ENCODE data around the gene EEF2K. TPM values are rescaled to one million over a fixed set of nuclear protein-coding genes. Genes with fewer than 3 reads are reported as not detected.

EEF2K gene
- total RNA-seq, 2 experiments from 2014 or later = 23.9 to 28.3 TPM

GRCh38 chr16:22337045-22337444 lies 131.0 kb downstream of the EEF2K start:
- ChIA-PET POLR2A (no interaction called here), CTCF (interaction anchor here (1.2 to 1.4 kb wide), 3 partner anchors 17 to 21 kb away, joined by 3 to 5 read pairs (median 4); no protein-coding TSS in a partner anchor)
- DNase-seq (no peak), ATAC-seq (no peak)
- Mint-ChIP-seq H3K27ac (no peak overlapping the region), H3K4me3 (no peak overlapping the region), H3K9me3 (ENCODE audit: low read depth) (peaks cover 34% of the 10 kb centered on the region), H3K36me3 (ENCODE audit: low read depth) (peaks cover 81% of the 10 kb centered on the region), H3K4me1 (peaks cover 20% of the 10 kb centered on the region), H3K27me3 (no peaks in the 10 kb centered on the region)
- intact Hi-C loops (cut with DNase I, micrococcal nuclease) = loop anchor here in 1 of 2 experiments (5.0 kb wide), 1 partner anchor 35 kb away; the partner anchor contains the start of gene CDR2

GRCh38 chr16:22337849-22338635 lies 132.0 kb downstream of the EEF2K start:
- ATAC-seq (peak; percentile 68), DNase-seq (no peak)
- ChIA-PET CTCF (interaction anchor here (0.7 to 1.4 kb wide), 3 partner anchors 16 to 69 kb away, joined by 3 to 4 read pairs (median 4); no protein-coding TSS in a partner anchor), POLR2A (no interaction called here)
- intact Hi-C loops (cut with DNase I, micrococcal nuclease) = loop anchor here in 1 of 2 experiments (5.0 kb wide), 1 partner anchor 34 kb away; the partner anchor contains the start of gene CDR2
- Mint-ChIP-seq H3K27me3 (no peaks in the 10 kb centered on the region), H3K36me3 (ENCODE audit: low read depth) (peaks cover 77% of the 10 kb centered on the region), H3K27ac (peak overlapping the region; percentile 47), H3K4me3 (no peak overlapping the region), H3K9me3 (ENCODE audit: low read depth) (peaks cover 34% of the 10 kb centered on the region), H3K4me1 (peaks cover 30% of the 10 kb centered on the region)

Other genes starting within 250 kb of the EEF2K start
- not detected for gene PDZD9, start 205.2 kb upstream of the EEF2K start, total RNA-seq
- gene MOSMO, start 198.2 kb upstream of the EEF2K start, total RNA-seq = 1 to 10 TPM; 7.7 to 8.0 TPM
- under 1 TPM in 1 of 2 experiments, not detected in 1; 0.18 TPM for gene VWA3A, start 113.7 kb upstream of the EEF2K start, total RNA-seq
- under 1 TPM in 1 of 2 experiments, not detected in 1; 0.07 TPM for gene SDR42E2, start 43.8 kb upstream of the EEF2K start, total RNA-seq
- gene POLR3E, start 91.1 kb downstream of the EEF2K start, total RNA-seq = 10 to 100 TPM; 70.9 to 87.4 TPM
- 10 to 100 TPM; 29.5 to 33.7 TPM for gene CDR2, start 168.3 kb downstream of the EEF2K start, total RNA-seq

All from activated CD4-positive, alpha-beta T cell treated with anti-CD3 and anti-CD28 coated beads for 36 hours (primary cell).